RWPE1 (cell line): ENCODE measurements around the gene PTH2.

Experiments used
- CTCF ChIA-PET: fragments of 350-600 bp; sonication (Branson Sonifier 250); formaldehyde crosslinking; extraction: SDS; loops from one replicate; lab custom pipeline; 2021; lab: Yijun Ruan, JAX
- POLR2A ChIA-PET: fragments of 400-600 bp; formaldehyde crosslinking; extraction: SDS; loops from one replicate; lab custom pipeline; 2020; ENCODE audit warnings: antibody characterized with exemption; ENCODE audit not compliant: low non-redundant PET; lab: Yijun Ruan, JAX
- DNase-seq: peaks from one replicate; pipeline ENCODE4 v3.0.0; 2012; ENCODE audit warnings: low spot score
- H3K27ac ChIP-seq: fragments of 450-650 bp; 2 replicates; pipeline ENCODE4 v1.5.1; 2017
- TF ChIP-seq, protein P1 (sequence below): fragments of 450-650 bp; conservative IDR thresholded peaks from 2 replicates; pipeline ENCODE4 v1.5.1; 2017; ENCODE audit warnings: low read depth, mild to moderate bottlenecking

The PTH2 gene, protein sequence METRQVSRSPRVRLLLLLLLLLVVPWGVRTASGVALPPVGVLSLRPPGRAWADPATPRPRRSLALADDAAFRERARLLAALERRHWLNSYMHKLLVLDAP

DNA sequence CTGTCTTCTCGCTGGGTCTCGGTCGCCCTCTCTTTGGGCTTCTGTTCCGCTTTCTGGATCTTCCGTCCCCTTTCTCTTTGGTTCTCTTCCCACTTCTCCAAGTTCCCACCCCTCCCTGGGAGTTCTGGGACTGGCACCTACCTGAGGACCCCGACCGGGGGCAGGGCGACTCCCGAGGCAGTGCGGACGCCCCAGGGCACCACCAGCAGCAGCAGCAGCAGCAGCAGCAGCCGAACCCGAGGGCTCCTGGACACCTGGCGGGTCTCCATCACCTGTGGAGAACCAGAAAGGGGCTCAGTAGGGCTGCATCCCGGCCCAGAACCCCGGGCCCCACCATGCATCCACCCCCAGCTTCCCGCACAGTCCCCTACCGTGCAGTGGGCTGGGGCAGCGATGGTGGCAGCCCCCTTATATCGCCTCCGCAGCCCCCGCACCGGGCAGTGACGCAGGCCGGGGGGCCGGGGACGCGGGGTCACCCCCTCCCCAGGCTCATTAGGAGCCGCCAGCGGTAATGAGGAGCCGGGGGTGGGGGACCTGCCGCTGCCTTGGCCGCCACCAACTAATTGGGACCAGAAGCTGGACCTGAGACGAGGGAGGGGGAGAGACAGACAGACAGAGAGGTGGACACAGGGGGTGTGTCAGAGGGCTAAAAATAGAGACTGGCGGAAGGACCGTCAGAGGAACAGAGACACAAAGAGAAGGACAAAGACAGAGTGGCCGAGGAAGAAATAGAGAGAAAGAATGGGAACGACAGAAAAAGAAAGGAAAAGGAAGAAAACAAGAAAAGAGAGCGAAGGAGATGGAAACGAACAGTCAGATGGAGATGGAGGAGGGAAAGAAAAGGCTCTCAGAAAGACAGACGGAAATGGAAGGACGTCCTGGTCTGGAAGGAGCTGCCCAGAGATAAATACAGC lies at the start of gene PTH2:
Gene PTH2, minus strand, starts transcription at position 371 of the 914 bp plus-strand sequence. Its CDS starts 102 bp downstream, at position 269.
- no peak for DNase-seq
- CTCF ChIA-PET = no interaction called here
- TF ChIP-seq, protein P1, sequence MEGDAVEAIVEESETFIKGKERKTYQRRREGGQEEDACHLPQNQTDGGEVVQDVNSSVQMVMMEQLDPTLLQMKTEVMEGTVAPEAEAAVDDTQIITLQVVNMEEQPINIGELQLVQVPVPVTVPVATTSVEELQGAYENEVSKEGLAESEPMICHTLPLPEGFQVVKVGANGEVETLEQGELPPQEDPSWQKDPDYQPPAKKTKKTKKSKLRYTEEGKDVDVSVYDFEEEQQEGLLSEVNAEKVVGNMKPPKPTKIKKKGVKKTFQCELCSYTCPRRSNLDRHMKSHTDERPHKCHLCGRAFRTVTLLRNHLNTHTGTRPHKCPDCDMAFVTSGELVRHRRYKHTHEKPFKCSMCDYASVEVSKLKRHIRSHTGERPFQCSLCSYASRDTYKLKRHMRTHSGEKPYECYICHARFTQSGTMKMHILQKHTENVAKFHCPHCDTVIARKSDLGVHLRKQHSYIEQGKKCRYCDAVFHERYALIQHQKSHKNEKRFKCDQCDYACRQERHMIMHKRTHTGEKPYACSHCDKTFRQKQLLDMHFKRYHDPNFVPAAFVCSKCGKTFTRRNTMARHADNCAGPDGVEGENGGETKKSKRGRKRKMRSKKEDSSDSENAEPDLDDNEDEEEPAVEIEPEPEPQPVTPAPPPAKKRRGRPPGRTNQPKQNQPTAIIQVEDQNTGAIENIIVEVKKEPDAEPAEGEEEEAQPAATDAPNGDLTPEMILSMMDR = no peak
- H3K27ac ChIP-seq = no peak within 1 kb of the TSS
- POLR2A ChIA-PET = no interaction called here

DNA sequence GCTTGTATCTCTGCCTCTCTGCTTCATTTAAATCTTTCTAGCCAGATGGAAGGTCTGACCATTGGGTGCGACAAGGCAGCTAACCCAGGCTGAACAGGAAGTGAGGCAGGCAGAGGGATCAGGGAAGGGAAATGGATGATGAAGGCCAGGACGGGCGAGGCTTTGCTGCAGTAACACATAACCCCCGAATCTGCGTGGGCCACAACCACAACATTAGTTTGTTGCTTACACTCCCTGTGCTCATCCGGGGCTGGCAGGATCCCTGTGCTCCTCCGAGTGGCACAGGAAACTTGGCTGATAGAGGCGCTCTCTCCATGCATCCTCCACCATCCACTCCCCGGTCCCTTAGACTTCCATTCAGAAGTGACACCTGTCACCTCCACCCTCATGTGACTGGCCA lies 49.7 kb upstream of the PTH2 start:
- ChIA-PET POLR2A (interaction anchor here (1.5 kb wide), 1 partner anchor 20 kb away, joined by 5 read pairs; the partner anchor contains the start of gene ALDH16A1), CTCF (interaction anchor here (0.7 to 1.9 kb wide), 4 partner anchors 9 to 248 kb away, joined by 3 to 4 read pairs (median 3); no protein-coding TSS in a partner anchor)
- H3K27ac ChIP-seq = peak overlapping the region; percentile 80
- TF ChIP-seq, protein P1 = no peak
- no peak for DNase-seq

DNA sequence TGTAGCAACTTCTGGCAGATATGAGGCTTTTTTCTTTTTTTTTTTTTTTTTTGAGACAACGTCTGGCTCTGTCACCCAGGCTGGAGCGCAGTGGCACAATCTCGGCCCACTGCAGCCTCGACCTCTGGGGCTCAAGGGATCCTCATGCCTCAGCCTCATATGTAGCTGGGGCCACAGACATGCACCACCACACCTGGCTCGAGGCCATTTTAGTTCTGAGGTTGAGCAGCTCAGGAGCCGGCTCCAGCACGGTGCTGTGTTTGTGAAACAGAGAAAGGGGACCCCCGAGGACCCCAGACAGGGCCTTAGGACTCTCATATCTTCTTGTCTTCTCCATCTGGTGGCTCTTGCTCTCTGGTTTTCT lies 47.4 kb upstream of the PTH2 start:
- DNase-seq = no peak
- H3K27ac ChIP-seq = peak overlapping the region; percentile 80; the same call in 1 of the 2 replicates
- ChIA-PET CTCF (no interaction called here), POLR2A (no interaction called here)
- TF ChIP-seq, protein P1 = no peak

DNA sequence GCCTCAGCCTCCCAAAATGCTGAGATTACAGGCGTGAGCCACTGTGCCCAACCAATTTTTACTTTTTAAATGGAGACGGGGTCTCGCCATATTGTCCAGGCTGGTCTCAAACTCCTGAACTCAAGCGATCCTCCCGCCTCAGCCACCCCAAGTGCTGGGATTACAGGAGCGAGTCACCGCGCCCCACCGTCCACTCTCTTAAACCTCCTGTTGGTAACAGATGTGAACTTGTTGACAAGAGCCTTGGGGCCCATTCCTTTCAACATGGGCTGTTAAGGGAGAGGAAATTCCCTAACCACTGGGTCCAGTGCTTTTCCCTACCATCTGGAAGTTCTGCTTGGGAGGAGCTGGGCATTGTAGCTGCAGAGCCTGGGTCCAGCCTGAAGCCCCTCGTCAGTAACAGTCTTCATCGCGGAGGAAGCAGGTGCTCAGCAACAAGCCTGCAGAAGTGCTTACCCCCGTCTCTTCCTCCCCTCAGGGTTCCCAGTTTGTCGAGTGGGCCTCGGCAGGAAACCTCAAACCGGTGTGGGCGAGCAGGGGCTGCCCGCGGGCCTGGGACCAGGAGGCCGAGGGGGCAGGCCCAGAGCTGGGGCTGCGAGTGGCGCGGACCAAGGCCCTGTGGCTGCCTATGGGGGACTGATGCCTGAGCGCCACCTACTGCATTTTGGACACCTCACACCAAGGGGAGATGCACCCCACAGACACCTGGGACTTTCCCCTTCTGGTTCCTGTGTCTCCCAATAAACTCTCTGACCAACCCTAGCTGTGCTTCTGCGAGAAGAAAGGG lies 46.8 kb upstream of the PTH2 start:
- POLR2A ChIA-PET = no interaction called here
- DNase-seq = no peak

DNA sequence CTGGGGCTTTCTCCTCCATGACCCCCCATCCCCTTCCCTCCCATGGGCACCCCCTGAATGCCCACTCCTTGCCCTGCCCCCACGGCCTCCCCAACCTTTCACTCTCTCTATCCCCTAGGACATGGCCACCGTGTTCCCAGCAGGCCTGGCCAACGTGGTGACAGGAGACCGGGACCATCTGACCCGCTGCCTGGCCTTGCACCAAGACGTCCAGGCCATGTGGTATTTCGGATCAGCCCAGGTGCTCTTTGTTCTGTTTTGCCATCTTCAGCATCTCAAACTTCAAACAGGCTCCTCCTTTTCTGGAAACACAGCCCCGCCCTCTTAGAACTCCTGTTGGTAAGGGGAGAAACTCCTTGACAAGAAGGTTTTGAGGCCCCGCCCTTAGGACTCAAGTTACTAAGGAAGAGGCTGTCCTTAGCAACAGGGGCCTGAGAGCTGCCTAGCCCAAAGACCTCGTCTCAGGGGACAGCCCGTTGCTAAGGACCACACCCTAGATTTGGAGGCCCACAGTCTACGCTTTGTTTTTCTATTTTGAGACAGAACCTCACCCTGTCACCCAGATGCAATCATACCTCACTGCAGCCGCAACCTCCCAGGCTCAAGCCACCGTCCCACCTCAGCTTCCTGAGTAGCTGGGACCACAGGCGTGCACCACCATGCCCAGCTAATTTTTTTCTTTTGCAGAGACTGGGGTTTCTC lies 45.7 kb upstream of the PTH2 start:
- DNase-seq = peak; percentile 68
- TF ChIP-seq, protein P1 = no peak
- ChIA-PET POLR2A (interaction anchor here (0.9 to 1.1 kb wide), 2 partner anchors 10 to 16 kb away, joined by 3 to 5 read pairs; partner anchors contain the start of gene ALDH16A1), CTCF (interaction anchor here (0.7 kb wide), 1 partner anchor 692 kb away, joined by 5 read pairs; no protein-coding TSS in a partner anchor)
- H3K27ac ChIP-seq = peak overlapping the region; percentile 80

More for the DNA sequence above, 46.8 kb upstream of the PTH2 start:
- H3K27ac ChIP-seq = peak overlapping the region; percentile 80
- TF ChIP-seq, protein P1 = no peak
- CTCF ChIA-PET = no interaction called here
